HL-60 (cell line): ENCODE results near the gene TAF15.

ENCODE experiments used
- CTCF ChIP-seq: IDR thresholded peaks from one replicate; pipeline ENCODE4 v1.5.1; 2011; ENCODE audit warnings: low read length, control low read depth, inconsistent platforms; ENCODE audit not compliant: insufficient read depth
- GABPA ChIP-seq: IDR thresholded peaks from 2 replicates; pipeline ENCODE4 v1.6.1; 2012; ENCODE audit warnings: low read depth
- POLR2AphosphoS5 ChIP-seq: IDR thresholded peaks from 2 replicates; pipeline ENCODE4 v1.6.1; 2012; ENCODE audit warnings: low read depth
- REST ChIP-seq: IDR thresholded peaks from 2 replicates; pipeline ENCODE4 v1.6.1; 2012; ENCODE audit warnings: low read depth; ENCODE audit not compliant: insufficient replicate concordance
- SPI1 ChIP-seq: IDR thresholded peaks from 2 replicates; pipeline ENCODE4 v1.6.1; 2012; ENCODE audit warnings: low read depth, mild to moderate bottlenecking, borderline replicate concordance

GRCh38 chr17:35866341-35866950, 57.2 kb downstream of the TAF15 start:
- TF ChIP-seq CTCF = no peak
- TF ChIP-seq POLR2AphosphoS5 = no peak
- TF ChIP-seq REST = no peak
- no peak for TF ChIP-seq GABPA
- TF ChIP-seq SPI1 = no peak
